Duodenal mucosa (tissue), 2 donors: Measurements from ENCODE around the gene PARD3B.

Experiments
- H3K27ac ChIP-seq: one replicate; pipeline ENCODE4 v1.7.0; 2013; ENCODE audit warnings: low read depth, low read length
- H3K27me3 ChIP-seq, 2 donors: one replicate each; pipeline ENCODE4 v1.7.0; 2013; ENCODE audit warnings: low read length in 2 of 2, control low read depth in 1 of 2; ENCODE audit not compliant: insufficient read depth in 2 of 2, control insufficient read depth in 1 of 2
- H3K36me3 ChIP-seq, 2 donors: one replicate each; pipeline ENCODE4 v1.7.0; 2013; ENCODE audit warnings: low read length in 2 of 2, control low read depth in 1 of 2; ENCODE audit not compliant: insufficient read depth in 2 of 2, control insufficient read depth in 1 of 2
- H3K4me1 ChIP-seq, 2 donors: one replicate each; pipeline ENCODE4 v1.7.0; 2013; ENCODE audit warnings: low read length in 2 of 2, control low read depth in 1 of 2; ENCODE audit not compliant: insufficient read depth in 2 of 2, control insufficient read depth in 1 of 2
- H3K4me3 ChIP-seq, 2 donors: one replicate each; pipeline ENCODE4 v1.7.0; 2013; ENCODE audit warnings: low read length in 2 of 2, low read depth in 1 of 2
- H3K9ac ChIP-seq, 2 donors: one replicate each; pipeline ENCODE4 v1.7.0; 2013; ENCODE audit warnings: low read length in 2 of 2, low read depth in 1 of 2
- H3K9me3 ChIP-seq, 2 donors: one replicate each; pipeline ENCODE4 v1.7.0; 2013; ENCODE audit warnings: low read length in 2 of 2, control low read depth in 1 of 2; ENCODE audit not compliant: control insufficient read depth in 1 of 2

PARD3B gene

DNA sequence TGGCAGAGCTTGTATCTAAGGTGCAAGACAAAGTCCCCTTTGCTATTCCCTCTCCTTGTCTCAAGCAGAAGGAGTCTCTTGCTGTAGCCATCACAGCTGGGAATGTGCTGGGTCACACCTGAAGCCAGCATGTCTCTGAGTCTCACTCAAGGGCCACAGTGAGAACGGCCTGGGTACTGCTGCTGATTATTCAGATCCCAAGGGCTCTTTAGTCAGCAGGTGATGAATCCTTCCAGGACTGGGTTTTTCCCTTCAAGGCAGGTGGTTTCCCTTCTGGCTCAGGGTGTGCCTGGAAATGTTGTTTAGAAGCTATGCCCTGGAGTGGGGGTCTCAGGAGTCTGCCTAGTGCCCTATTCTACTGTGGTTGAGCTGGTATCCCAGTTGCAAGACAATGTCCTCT lies 356.3 kb downstream of the PARD3B start:
- Histone ChIP-seq H3K36me3 (no peaks in the 10 kb centered on the region), H3K27me3 (no peaks in the 10 kb centered on the region), H3K9me3 (no peaks in the 10 kb centered on the region), H3K4me3 (no peak overlapping the region), H3K27ac (no peak overlapping the region), H3K4me1 (no peaks in the 10 kb centered on the region), H3K9ac (no peak overlapping the region)

- no peak overlapping the region for H3K4me3 ChIP-seq
- no peaks in the 10 kb centered on the region for H3K4me1 ChIP-seq
- no peak overlapping the region for H3K27ac ChIP-seq
- H3K27me3 ChIP-seq = no peaks in the 10 kb centered on the region
- H3K9ac ChIP-seq = no peak overlapping the region
- H3K36me3 ChIP-seq = no peaks in the 10 kb centered on the region
- H3K9me3 ChIP-seq = no peaks in the 10 kb centered on the region
Observed at GRCh38 chr2:204909791-204910190, 364.5 kb downstream of the PARD3B start.

DNA sequence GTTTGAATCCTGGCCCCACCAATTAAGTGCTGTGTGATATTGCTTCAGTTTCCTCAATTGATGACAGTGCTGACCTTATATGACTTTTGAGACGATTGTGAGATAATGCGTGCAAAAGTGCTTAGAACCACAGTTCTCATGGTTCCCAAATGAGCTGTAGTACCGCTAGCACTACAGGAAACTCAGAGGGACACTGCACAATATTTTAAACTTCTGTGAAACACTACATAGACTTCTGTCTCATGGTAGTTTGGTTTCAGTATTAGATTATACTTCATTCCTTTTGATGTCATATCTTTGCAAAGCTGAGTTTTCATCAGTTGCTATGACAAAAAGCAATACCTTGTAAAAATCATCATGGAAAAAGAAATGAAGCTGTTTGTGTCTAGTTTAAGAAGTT lies 368.0 kb downstream of the PARD3B start:
- no peaks in the 10 kb centered on the region for H3K9me3 ChIP-seq
- no peak overlapping the region for H3K27ac ChIP-seq
- H3K4me3 ChIP-seq = no peak overlapping the region
- H3K27me3 ChIP-seq = no peaks in the 10 kb centered on the region
- H3K9ac ChIP-seq = no peak overlapping the region
- H3K4me1 ChIP-seq = no peaks in the 10 kb centered on the region
- no peaks in the 10 kb centered on the region for H3K36me3 ChIP-seq

GRCh38 chr2:204913854-204914464 lies 368.7 kb downstream of the PARD3B start:
- Histone ChIP-seq H3K27ac (no peak overlapping the region), H3K36me3 (no peaks in the 10 kb centered on the region), H3K4me1 (no peaks in the 10 kb centered on the region), H3K9ac (no peak overlapping the region), H3K9me3 (no peaks in the 10 kb centered on the region), H3K27me3 (no peaks in the 10 kb centered on the region), H3K4me3 (no peak overlapping the region)

DNA sequence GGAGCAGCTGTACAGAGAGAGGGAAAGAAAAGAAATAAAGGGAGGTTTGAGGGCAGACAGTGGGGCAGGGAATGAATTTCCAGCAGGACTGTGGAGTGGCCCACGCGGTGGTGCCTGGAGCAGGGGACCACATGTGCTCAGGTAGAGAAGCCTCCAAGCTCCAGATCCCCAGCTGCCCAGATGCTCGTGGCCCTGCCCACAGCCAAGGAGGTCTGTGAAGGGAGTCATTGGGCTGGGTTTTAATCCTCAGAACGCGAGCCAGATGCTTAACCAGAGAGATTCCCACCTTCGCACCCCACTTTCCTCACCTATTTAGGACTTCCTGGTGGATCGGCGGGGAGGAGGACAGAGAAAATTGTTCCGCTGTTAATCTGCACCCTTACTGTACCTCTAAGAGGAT lies 369.4 kb downstream of the PARD3B start:
- H3K36me3 ChIP-seq = no peaks in the 10 kb centered on the region
- H3K4me3 ChIP-seq = no peak overlapping the region
- H3K27me3 ChIP-seq = no peaks in the 10 kb centered on the region
- H3K9me3 ChIP-seq = no peaks in the 10 kb centered on the region
- no peak overlapping the region for H3K27ac ChIP-seq
- H3K9ac ChIP-seq = no peak overlapping the region
- H3K4me1 ChIP-seq = no peaks in the 10 kb centered on the region

DNA sequence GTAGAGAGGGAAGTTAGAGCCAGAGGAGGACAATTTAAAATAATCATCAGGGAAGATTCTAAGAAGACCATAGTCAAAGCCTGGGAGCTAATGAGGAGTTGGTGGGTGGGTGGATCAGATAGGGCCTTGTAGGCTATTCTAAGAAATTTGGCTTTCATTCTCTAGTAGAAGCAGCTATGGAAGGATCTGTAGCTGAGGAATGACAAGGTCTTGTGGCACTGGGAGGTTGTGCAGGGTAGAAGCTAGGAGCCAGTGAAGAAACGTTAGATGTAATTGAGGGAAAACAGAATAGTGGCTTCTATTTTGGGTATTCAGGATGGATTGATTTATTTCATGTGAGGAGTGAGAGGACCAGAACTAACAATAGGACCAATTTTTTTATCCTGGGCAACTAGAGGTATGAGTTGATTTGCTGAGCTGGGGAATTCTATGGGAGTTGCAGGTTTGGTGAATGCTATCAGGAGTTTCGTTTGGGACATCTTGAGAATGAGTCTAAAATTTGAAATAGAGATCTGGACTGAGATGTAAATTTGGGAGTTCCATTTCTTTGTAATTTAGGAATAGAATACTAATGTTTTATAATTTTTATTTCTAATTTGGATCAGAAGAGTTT lies 371.9 kb downstream of the PARD3B start:
- Histone ChIP-seq H3K4me3 (no peak overlapping the region), H3K4me1 (no peaks in the 10 kb centered on the region)

DNA sequence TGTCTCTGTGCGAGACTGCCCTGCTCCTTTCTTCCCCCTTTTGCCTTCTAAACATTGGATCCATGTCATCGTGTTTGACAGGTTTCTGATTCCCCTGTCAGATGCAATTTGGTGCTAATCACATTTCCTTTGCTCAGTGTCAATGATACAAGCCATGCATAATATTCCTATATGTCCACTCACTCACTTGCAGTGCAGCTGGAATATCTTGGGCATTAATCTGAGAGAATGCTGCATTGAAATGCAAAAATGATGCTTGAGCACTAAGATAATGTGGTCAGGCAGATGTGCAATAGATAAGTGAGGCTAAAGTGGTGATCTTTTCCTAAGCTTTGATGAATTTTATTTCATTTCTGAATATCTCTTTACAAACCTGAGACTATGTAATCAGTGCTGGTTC lies 375.5 kb downstream of the PARD3B start:
- H3K4me1 ChIP-seq = no peaks in the 10 kb centered on the region
- H3K9ac ChIP-seq = no peak overlapping the region
- no peak overlapping the region for H3K4me3 ChIP-seq
- H3K36me3 ChIP-seq = no peaks in the 10 kb centered on the region
- no peaks in the 10 kb centered on the region for H3K9me3 ChIP-seq
- no peaks in the 10 kb centered on the region for H3K27me3 ChIP-seq
- no peak overlapping the region for H3K27ac ChIP-seq

More for the DNA sequence above, 371.9 kb downstream of the PARD3B start:
- Histone ChIP-seq H3K27me3 (no peaks in the 10 kb centered on the region), H3K36me3 (no peaks in the 10 kb centered on the region), H3K9me3 (no peaks in the 10 kb centered on the region), H3K27ac (no peak overlapping the region), H3K9ac (no peak overlapping the region)

DNA sequence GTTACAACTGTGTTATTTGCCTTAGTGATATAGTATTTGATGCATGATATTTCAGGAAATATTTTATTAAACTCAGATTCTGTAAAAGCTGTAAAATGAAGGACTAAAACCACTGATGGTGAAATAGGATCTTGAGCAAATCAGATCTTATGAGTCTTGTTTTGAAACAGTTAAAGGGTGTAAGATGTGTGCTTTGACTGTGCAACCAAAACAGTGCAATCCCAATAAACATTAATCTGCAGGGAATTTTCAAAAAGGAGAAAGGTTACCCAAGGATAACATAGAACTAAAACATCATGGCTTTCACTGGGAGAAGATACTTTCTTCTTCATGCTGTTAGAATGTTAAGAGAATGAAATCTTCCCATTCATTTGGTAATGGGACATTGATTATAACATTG lies 378.7 kb downstream of the PARD3B start:
- no peaks in the 10 kb centered on the region for H3K9me3 ChIP-seq
- H3K27ac ChIP-seq = no peak overlapping the region
- H3K27me3 ChIP-seq = no peaks in the 10 kb centered on the region
- H3K4me3 ChIP-seq = no peak overlapping the region
- no peak overlapping the region for H3K9ac ChIP-seq
- H3K36me3 ChIP-seq = no peaks in the 10 kb centered on the region
- no peaks in the 10 kb centered on the region for H3K4me1 ChIP-seq

- Histone ChIP-seq H3K4me3 (no peak overlapping the region), H3K27me3 (no peaks in the 10 kb centered on the region), H3K4me1 (no peaks in the 10 kb centered on the region), H3K27ac (no peak overlapping the region), H3K9ac (no peak overlapping the region), H3K36me3 (no peaks in the 10 kb centered on the region), H3K9me3 (no peaks in the 10 kb centered on the region)
Observed at GRCh38 chr2:204931562-204931961, 386.3 kb downstream of the PARD3B start.

DNA sequence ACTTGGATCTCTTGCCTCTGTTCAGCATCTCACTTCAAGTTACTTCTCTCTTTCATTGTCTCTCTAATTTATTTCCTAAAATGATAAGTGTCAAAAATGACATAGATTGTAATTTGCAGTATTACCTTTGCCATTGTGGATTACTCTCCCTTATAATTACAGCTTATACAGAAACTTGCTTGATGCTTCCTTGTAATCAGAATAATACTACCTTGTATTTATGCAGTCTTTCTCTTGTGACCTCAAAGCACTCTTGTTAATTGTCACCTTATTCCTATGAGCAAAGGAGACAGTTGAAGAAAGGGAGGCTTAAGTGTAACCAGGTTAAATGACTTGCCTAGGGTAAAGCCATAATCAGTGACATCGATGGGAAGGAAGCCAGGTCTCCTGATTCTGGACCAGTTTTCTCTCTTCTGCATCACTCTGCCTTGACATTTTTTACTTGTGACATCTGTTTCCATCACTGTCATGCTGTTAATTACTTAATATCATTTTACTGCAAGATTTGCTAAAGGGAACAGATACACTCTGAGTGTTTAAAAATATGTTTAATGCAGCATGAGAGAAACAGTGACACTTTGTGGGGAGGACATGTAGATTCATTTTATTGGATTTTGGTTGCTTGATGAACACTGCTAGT lies 388.6 kb downstream of the PARD3B start:
- Histone ChIP-seq H3K9ac (no peak overlapping the region), H3K27me3 (no peaks in the 10 kb centered on the region), H3K4me1 (no peaks in the 10 kb centered on the region), H3K9me3 (no peaks in the 10 kb centered on the region), H3K4me3 (no peak overlapping the region), H3K36me3 (no peaks in the 10 kb centered on the region), H3K27ac (no peak overlapping the region)
